Osteocyte (in vitro differentiated cells): ENCODE data around the gene LRFN2. TPM values are rescaled to one million over a fixed set of nuclear protein-coding genes. Genes with fewer than 3 reads are reported as not detected.

Experiments
- DNase-seq: peaks from one replicate; pipeline ENCODE4 v3.0.0; 2021; ENCODE audit warnings: mixed read lengths; ENCODE audit not compliant: unreplicated experiment; ENCODE audit errors: extremely low spot score
- H3K27ac Mint-ChIP-seq: one replicate; pipeline ENCODE4 v1.8.0; 2021; ENCODE audit warnings: mild to moderate bottlenecking, mixed read lengths; ENCODE audit not compliant: unreplicated experiment
- H3K27me3 Mint-ChIP-seq: one replicate; pipeline ENCODE4 v1.8.0; 2021; ENCODE audit warnings: mixed read lengths; ENCODE audit not compliant: unreplicated experiment
- H3K36me3 Mint-ChIP-seq: one replicate; pipeline ENCODE4 v1.8.0; 2021; ENCODE audit warnings: mixed read lengths; ENCODE audit not compliant: unreplicated experiment
- H3K4me1 Mint-ChIP-seq: one replicate; pipeline ENCODE4 v1.8.0; 2021; ENCODE audit warnings: mixed read lengths; ENCODE audit not compliant: unreplicated experiment
- H3K4me3 Mint-ChIP-seq: one replicate; pipeline ENCODE4 v1.8.0; 2021; ENCODE audit warnings: mild to moderate bottlenecking, moderate library complexity, mixed read lengths; ENCODE audit not compliant: unreplicated experiment
- H3K9me3 Mint-ChIP-seq: one replicate; pipeline ENCODE4 v1.8.0; 2021; ENCODE audit warnings: mixed read lengths; ENCODE audit not compliant: unreplicated experiment
- CTCF ChIP-seq: fragments of 200-600 bp; sonication (generic); IDR thresholded peaks from 2 replicates; pipeline ENCODE4 v1.5.0; 2021; ENCODE audit warnings: antibody characterized with exemption, mild to moderate bottlenecking, moderate library complexity
- total RNA-seq: library from RNA; stranded (reverse); gene quantifications from 2 replicates; pipeline ENCODE4 v1.2.1, GENCODE V29; 2021

Gene LRFN2
- total RNA-seq, 1 donor from 2014 or later = not detected

- DNase-seq = no peak
- H3K27me3 Mint-ChIP-seq = peaks cover 15% of the 10 kb centered on the region
- no peak overlapping the region for H3K4me3 Mint-ChIP-seq
- H3K9me3 Mint-ChIP-seq = no peaks in the 10 kb centered on the region
- no peak for TF ChIP-seq CTCF
- no peaks in the 10 kb centered on the region for H3K4me1 Mint-ChIP-seq
- no peaks in the 10 kb centered on the region for H3K36me3 Mint-ChIP-seq
- no peak overlapping the region for H3K27ac Mint-ChIP-seq
These were observed 44.0 kb downstream of the LRFN2 start for GRCh38 chr6:40543146-40543545.

- Mint-ChIP-seq H3K36me3 (no peaks in the 10 kb centered on the region), H3K27me3 (peaks cover 15% of the 10 kb centered on the region), H3K4me3 (no peak overlapping the region), H3K27ac (no peak overlapping the region), H3K9me3 (no peaks in the 10 kb centered on the region), H3K4me1 (no peaks in the 10 kb centered on the region)
- no peak for TF ChIP-seq CTCF
- DNase-seq = no peak
These were observed 44.9 kb downstream of the LRFN2 start for GRCh38 chr6:40542175-40542764.

- H3K4me1 Mint-ChIP-seq = no peaks in the 10 kb centered on the region
- H3K27ac Mint-ChIP-seq = no peak overlapping the region
- H3K9me3 Mint-ChIP-seq = no peaks in the 10 kb centered on the region
- DNase-seq = no peak
- no peak overlapping the region for H3K4me3 Mint-ChIP-seq
- no peaks in the 10 kb centered on the region for H3K36me3 Mint-ChIP-seq
- TF ChIP-seq CTCF = no peak
- H3K27me3 Mint-ChIP-seq = peaks cover 15% of the 10 kb centered on the region
These were observed 45.5 kb downstream of the LRFN2 start for GRCh38 chr6:40541556-40542174.

GRCh38 chr6:40540790-40541189, 46.4 kb downstream of the LRFN2 start:
- Mint-ChIP-seq H3K4me3 (no peak overlapping the region), H3K27ac (no peak overlapping the region), H3K36me3 (no peaks in the 10 kb centered on the region), H3K9me3 (no peaks in the 10 kb centered on the region), H3K27me3 (peaks cover 16% of the 10 kb centered on the region), H3K4me1 (no peaks in the 10 kb centered on the region)
- TF ChIP-seq CTCF = no peak
- DNase-seq = no peak

- H3K27me3 Mint-ChIP-seq = peaks cover 18% of the 10 kb centered on the region
- H3K4me1 Mint-ChIP-seq = no peaks in the 10 kb centered on the region
- no peak for TF ChIP-seq CTCF
- no peak overlapping the region for H3K27ac Mint-ChIP-seq
- no peaks in the 10 kb centered on the region for H3K9me3 Mint-ChIP-seq
- no peak for DNase-seq
- no peaks in the 10 kb centered on the region for H3K36me3 Mint-ChIP-seq
- H3K4me3 Mint-ChIP-seq = no peak overlapping the region
These were observed 47.3 kb downstream of the LRFN2 start for GRCh38 chr6:40539853-40540252.
